ENCODE measurements around the gene BUD23.

BUD23 gene

GRCh38 chr7:73698410-73698809 lies 15.0 kb downstream of the BUD23 start:
- no peaks in the 10 kb centered on the region for H3K27me3 Mint-ChIP-seq
- ATAC-seq (replicated peaks; ENCODE audit: extremely low read depth, poor library complexity, severe bottlenecking): no peak
- no peak overlapping the region for H3K27ac Mint-ChIP-seq (ENCODE audit: low read depth)
- H3K36me3 Mint-ChIP-seq (ENCODE audit: insufficient read depth): peaks cover 68% of the 10 kb centered on the region
- no peak for DNase-seq (ENCODE audit: low spot score in 2 of 2)
- no peak overlapping the region for H3K4me3 Mint-ChIP-seq
- H3K4me1 Mint-ChIP-seq: peaks cover 9% of the 10 kb centered on the region
- H3K9me3 Mint-ChIP-seq: no peaks in the 10 kb centered on the region

DNA sequence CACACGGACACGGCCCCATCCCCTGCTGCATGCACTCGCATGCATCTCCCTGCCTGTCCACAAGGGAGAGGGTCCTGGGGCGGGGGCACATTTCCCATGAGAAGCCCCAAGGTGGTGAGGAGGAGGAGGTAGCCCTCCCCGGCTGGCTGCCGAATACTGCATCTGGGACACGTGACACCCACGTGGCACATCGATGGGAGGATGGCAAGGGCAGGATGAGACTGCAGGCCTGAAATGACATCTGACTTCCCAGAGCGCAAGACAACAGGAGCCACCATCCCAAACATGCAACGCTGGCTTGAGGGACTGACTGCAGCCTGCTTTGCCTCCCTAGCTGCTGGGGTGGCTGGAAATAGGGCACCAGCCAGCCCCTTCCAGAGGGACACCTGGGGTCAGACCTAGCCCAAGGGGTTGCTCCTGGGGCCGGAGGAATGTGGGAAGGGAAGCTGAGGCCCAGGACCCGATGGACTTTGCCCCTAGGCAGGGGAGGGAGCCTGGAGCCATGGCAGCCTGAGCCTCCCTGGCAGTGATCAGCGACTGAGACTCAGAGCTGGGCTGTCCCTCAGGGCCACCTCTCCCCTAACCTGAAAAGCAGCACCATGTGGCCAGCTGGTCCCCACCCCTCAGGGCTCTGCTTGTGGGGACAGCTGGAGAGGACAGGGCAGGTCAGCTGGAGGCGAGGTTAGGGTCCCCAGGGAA lies 16.1 kb downstream of the BUD23 start:
- H3K27me3 Mint-ChIP-seq: no peaks in the 10 kb centered on the region
- H3K4me3 Mint-ChIP-seq: peak overlapping the region; percentile 32
- peaks cover 63% of the 10 kb centered on the region for H3K36me3 Mint-ChIP-seq (ENCODE audit: insufficient read depth)
- H3K9me3 Mint-ChIP-seq: no peaks in the 10 kb centered on the region
- peak overlapping the region; percentile 22 for H3K27ac Mint-ChIP-seq (ENCODE audit: low read depth)
- H3K4me1 Mint-ChIP-seq: peaks cover 9% of the 10 kb centered on the region
- DNase-seq (ENCODE audit: low spot score in 2 of 2) (no peak), ATAC-seq (replicated peaks; ENCODE audit: extremely low read depth, poor library complexity, severe bottlenecking) (no peak)

DNA sequence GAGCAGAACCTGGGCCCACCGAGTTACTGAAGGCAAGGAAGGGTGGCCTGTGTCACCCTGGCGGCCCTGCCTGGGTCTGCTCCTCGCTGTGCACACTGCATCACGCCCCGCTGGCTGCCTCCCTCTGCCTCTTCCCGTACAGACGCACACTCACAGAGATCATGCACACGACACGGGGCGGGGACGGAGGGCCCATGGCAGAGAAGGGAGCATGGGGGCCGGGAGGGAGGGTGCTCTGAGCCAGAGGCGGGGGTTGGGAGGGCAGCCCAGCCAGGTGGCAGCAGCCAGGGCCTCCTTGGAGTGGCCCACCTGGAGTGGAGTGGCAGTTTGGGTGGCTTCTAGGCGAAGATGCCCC lies 16.6 kb downstream of the BUD23 start:
- Mint-ChIP-seq H3K27ac (ENCODE audit: low read depth) (peak overlapping the region; percentile 22), H3K36me3 (ENCODE audit: insufficient read depth) (peaks cover 59% of the 10 kb centered on the region), H3K4me1 (peaks cover 9% of the 10 kb centered on the region), H3K27me3 (no peaks in the 10 kb centered on the region), H3K4me3 (no peak overlapping the region), H3K9me3 (no peaks in the 10 kb centered on the region)
- no peak for DNase-seq (ENCODE audit: low spot score in 2 of 2)
- ATAC-seq (replicated peaks; ENCODE audit: extremely low read depth, poor library complexity, severe bottlenecking): no peak

DNA sequence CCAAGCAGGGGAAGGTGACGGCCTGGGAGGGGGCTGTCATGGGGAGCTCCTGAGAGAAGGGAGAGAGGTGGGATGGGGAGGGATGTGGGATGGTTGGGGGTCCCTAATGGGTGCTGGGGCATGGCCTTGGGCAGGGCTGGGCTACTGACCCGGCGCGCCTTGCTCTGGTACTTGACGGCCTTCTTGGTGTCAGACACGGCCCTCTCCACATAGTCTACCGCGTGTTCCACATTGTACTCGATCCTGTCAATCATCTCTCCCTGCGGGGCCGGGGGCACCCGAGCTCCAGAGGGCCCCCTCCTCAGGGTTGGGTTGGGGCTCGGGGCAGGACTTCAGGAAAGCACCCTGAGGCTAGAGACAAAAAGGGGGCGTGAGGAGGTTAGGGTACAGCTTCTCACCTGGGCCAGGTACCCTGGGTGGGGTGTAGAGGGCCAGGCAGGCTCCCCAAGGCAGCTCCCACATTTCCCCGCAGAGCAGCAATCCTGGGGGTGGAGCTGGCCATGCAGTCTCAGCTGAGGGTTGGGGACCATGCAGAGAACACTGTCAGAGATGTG lies 17.3 kb downstream of the BUD23 start:
- no peak for ATAC-seq (replicated peaks; ENCODE audit: extremely low read depth, poor library complexity, severe bottlenecking)
- peak overlapping the region; percentile 22 for H3K27ac Mint-ChIP-seq (ENCODE audit: low read depth)
- peaks cover 53% of the 10 kb centered on the region for H3K36me3 Mint-ChIP-seq (ENCODE audit: insufficient read depth)
- H3K4me3 Mint-ChIP-seq: no peak overlapping the region
- no peak for DNase-seq (ENCODE audit: low spot score in 2 of 2)
- no peaks in the 10 kb centered on the region for H3K27me3 Mint-ChIP-seq
- H3K4me1 Mint-ChIP-seq: peaks cover 9% of the 10 kb centered on the region
- no peaks in the 10 kb centered on the region for H3K9me3 Mint-ChIP-seq

DNA sequence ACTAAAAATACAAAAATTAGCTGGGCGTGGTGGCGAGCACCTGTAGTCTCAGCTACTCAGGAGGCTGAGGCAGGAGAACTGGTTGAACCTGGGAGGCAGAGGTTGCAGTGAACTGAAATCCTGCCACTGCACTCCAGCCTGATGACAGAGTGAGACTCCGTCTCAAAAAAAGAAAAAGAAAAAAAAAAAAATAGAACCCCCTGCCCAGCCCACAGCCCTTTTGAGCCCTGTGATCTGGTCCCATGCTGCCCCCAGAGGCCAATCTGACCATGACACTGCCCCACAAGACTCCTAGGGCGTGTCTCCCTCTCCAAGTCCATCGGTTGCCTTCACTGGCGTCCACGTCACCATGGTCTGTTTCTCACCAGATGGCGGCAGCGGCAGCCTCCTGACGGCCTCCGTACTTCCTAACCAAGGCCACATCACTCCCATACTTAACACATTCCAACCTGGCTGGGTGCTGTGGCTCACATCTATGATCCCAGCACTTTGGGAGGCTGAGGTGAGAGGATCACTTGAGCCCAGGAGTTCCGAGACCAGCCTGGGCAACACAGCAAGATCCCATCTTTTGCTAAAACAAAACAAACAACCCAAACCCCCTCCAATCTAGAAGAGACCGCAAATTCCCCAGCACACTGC lies 18.1 kb downstream of the BUD23 start:
- peaks cover 9% of the 10 kb centered on the region for H3K4me1 Mint-ChIP-seq
- no peak overlapping the region for H3K27ac Mint-ChIP-seq (ENCODE audit: low read depth)
- no peak for ATAC-seq (replicated peaks; ENCODE audit: extremely low read depth, poor library complexity, severe bottlenecking)
- DNase-seq (ENCODE audit: low spot score in 2 of 2): no peak
- no peaks in the 10 kb centered on the region for H3K9me3 Mint-ChIP-seq
- H3K27me3 Mint-ChIP-seq: no peaks in the 10 kb centered on the region
- H3K4me3 Mint-ChIP-seq: no peak overlapping the region
- peaks cover 45% of the 10 kb centered on the region for H3K36me3 Mint-ChIP-seq (ENCODE audit: insufficient read depth)

GRCh38 chr7:73702226-73702625 lies 18.8 kb downstream of the BUD23 start:
- DNase-seq (ENCODE audit: low spot score in 2 of 2): no peak
- peaks cover 38% of the 10 kb centered on the region for H3K36me3 Mint-ChIP-seq (ENCODE audit: insufficient read depth)
- no peak for ATAC-seq (replicated peaks; ENCODE audit: extremely low read depth, poor library complexity, severe bottlenecking)
- no peaks in the 10 kb centered on the region for H3K27me3 Mint-ChIP-seq
- H3K4me1 Mint-ChIP-seq: peaks cover 9% of the 10 kb centered on the region
- no peak overlapping the region for H3K27ac Mint-ChIP-seq (ENCODE audit: low read depth)
- no peak overlapping the region for H3K4me3 Mint-ChIP-seq
- no peaks in the 10 kb centered on the region for H3K9me3 Mint-ChIP-seq

- Mint-ChIP-seq H3K27ac (ENCODE audit: low read depth) (no peak overlapping the region), H3K36me3 (ENCODE audit: insufficient read depth) (peaks cover 36% of the 10 kb centered on the region), H3K27me3 (no peaks in the 10 kb centered on the region), H3K4me3 (no peak overlapping the region), H3K4me1 (peaks cover 9% of the 10 kb centered on the region), H3K9me3 (no peaks in the 10 kb centered on the region)
- ATAC-seq (replicated peaks; ENCODE audit: extremely low read depth, poor library complexity, severe bottlenecking): no peak
- DNase-seq (ENCODE audit: low spot score in 2 of 2): no peak
These were observed 19.3 kb downstream of the BUD23 start for GRCh38 chr7:73702665-73703064.

GRCh38 chr7:73703225-73703624 lies 19.8 kb downstream of the BUD23 start:
- ATAC-seq (replicated peaks; ENCODE audit: extremely low read depth, poor library complexity, severe bottlenecking): no peak
- no peak overlapping the region for H3K27ac Mint-ChIP-seq (ENCODE audit: low read depth)
- H3K4me1 Mint-ChIP-seq: peaks cover 9% of the 10 kb centered on the region
- H3K27me3 Mint-ChIP-seq: no peaks in the 10 kb centered on the region
- no peak overlapping the region for H3K4me3 Mint-ChIP-seq
- DNase-seq (ENCODE audit: low spot score in 2 of 2): no peak
- H3K9me3 Mint-ChIP-seq: no peaks in the 10 kb centered on the region
- H3K36me3 Mint-ChIP-seq (ENCODE audit: insufficient read depth): peaks cover 31% of the 10 kb centered on the region

GRCh38 chr7:73703757-73704639 lies 20.6 kb downstream of the BUD23 start:
- no peak overlapping the region for H3K27ac Mint-ChIP-seq (ENCODE audit: low read depth)
- H3K9me3 Mint-ChIP-seq: no peaks in the 10 kb centered on the region
- peaks cover 9% of the 10 kb centered on the region for H3K4me1 Mint-ChIP-seq
- no peak overlapping the region for H3K4me3 Mint-ChIP-seq
- peaks cover 26% of the 10 kb centered on the region for H3K36me3 Mint-ChIP-seq (ENCODE audit: insufficient read depth)
- DNase-seq (ENCODE audit: low spot score in 2 of 2): no peak
- no peak for ATAC-seq (replicated peaks; ENCODE audit: extremely low read depth, poor library complexity, severe bottlenecking)
- no peaks in the 10 kb centered on the region for H3K27me3 Mint-ChIP-seq

DNA sequence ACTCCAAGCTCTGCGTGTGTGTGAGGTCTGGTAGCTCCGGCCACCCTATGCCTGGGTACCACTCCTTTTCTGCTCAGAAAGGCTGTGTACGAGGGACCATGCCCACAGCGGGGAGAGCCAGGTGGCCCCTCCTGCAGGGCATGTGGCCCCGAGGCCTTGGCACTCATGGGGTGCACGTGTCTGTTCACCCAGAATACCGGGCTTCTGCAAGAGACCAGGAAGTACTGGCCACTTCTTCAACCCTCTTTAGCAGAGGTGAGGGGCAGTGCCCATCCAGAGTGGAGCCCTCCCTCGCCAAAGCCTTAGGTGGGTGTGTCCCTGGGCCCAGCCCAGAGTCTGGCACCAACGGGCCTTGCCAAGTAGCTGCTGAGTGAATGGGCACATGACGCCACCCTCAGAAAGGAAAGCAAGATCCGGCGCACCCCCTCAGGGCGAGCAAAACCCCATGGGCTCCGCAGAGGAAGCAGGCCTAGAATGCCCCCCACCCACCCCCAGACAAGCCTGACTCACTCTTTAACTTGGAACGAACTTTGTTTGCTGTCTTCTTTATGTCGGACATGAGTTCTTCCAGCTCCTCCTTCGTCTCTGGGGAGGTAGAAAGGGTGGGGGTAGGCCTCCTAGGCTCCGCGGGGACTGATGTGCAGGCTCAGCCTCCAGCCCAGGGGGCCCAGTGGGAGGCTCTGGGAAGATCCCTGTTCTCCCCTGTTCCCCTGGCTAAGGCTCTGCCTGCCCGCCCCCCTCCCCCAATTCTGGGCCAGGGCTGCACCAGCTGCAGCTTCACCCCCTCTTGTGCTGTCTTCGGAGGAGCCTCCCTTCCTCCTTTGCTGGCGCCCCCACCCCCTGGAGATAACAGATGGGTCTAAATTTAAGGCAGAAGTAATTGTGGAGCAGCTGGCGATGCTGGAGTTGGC lies 21.5 kb downstream of the BUD23 start:
- H3K36me3 Mint-ChIP-seq (ENCODE audit: insufficient read depth): peaks cover 19% of the 10 kb centered on the region
- ATAC-seq (replicated peaks; ENCODE audit: extremely low read depth, poor library complexity, severe bottlenecking) (no peak), DNase-seq (ENCODE audit: low spot score in 2 of 2) (no peak)
- no peak overlapping the region for H3K4me3 Mint-ChIP-seq
- H3K9me3 Mint-ChIP-seq: no peaks in the 10 kb centered on the region
- peaks cover 9% of the 10 kb centered on the region for H3K4me1 Mint-ChIP-seq
- no peaks in the 10 kb centered on the region for H3K27me3 Mint-ChIP-seq
- no peak overlapping the region for H3K27ac Mint-ChIP-seq (ENCODE audit: low read depth)

- no peak overlapping the region for H3K4me3 Mint-ChIP-seq
- DNase-seq (ENCODE audit: low spot score in 2 of 2) (no peak), ATAC-seq (replicated peaks; ENCODE audit: extremely low read depth, poor library complexity, severe bottlenecking) (no peak)
- H3K36me3 Mint-ChIP-seq (ENCODE audit: insufficient read depth): peaks cover 17% of the 10 kb centered on the region
- H3K27me3 Mint-ChIP-seq: no peaks in the 10 kb centered on the region
- H3K9me3 Mint-ChIP-seq: no peaks in the 10 kb centered on the region
- H3K4me1 Mint-ChIP-seq: peaks cover 9% of the 10 kb centered on the region
- H3K27ac Mint-ChIP-seq (ENCODE audit: low read depth): no peak overlapping the region
These were observed 22.1 kb downstream of the BUD23 start for GRCh38 chr7:73705551-73705920.
